Panc1 (cell line): ENCODE data around the gene MYADML2. TPM values are rescaled to one million over a fixed set of nuclear protein-coding genes. Genes with fewer than 3 reads are reported as not detected.
A peak's percentile ranks its signal among the peaks of the same experiment; 100 is the strongest.

ENCODE experiments used
- ATAC-seq: fragments of 200-7000 bp; cut with Tn5 transposase; 2 replicates; pipeline ENCODE4 v1.9.1; 2020; ENCODE audit warnings: mild to moderate bottlenecking, moderate library complexity
- BruUV-seq: library from RNA; stranded (reverse); fragments of 400-500 nt; replicated peaks from 2 replicates; lab custom pipeline; 2021; lab: Mats Ljungman, UMichigan
- CTCF ChIA-PET: fragments of 300-600 bp; sonication (Branson Sonifier 250); formaldehyde crosslinking; loops from one replicate; lab custom pipeline; 2022; ENCODE audit warnings: antibody characterized with exemption; lab: Charles Lee
- POLR2A ChIA-PET: fragments of 300-600 bp; sonication (Branson Sonifier 250); formaldehyde crosslinking; loops from one replicate; lab custom pipeline; 2022; ENCODE audit warnings: antibody characterized with exemption; lab: Charles Lee
- DNase-seq: peaks from one replicate; pipeline ENCODE4 v3.0.0-alpha.2; 2010; ENCODE audit warnings: low read depth, low spot score
- H3K27ac ChIP-seq: 2 replicates; pipeline ENCODE4 v1.5.1; 2011; ENCODE audit warnings: mild to moderate bottlenecking, low read length, inconsistent platforms
- H3K27me3 ChIP-seq: fragments of 200-500 bp; sonication (Bioruptor generic); 2 replicates; pipeline ENCODE4 v1.6.0; 2014; ENCODE audit warnings: low read length, inconsistent platforms; ENCODE audit not compliant: control insufficient read depth, insufficient read depth
- H3K36me3 ChIP-seq: fragments of 200-500 bp; sonication (Bioruptor generic); 2 replicates; pipeline ENCODE4 v1.5.1; 2014; ENCODE audit warnings: inconsistent platforms, mild to moderate bottlenecking, low read length, moderate library complexity; ENCODE audit not compliant: control insufficient read depth, insufficient read depth
- H3K4me1 ChIP-seq: 2 replicates; pipeline ENCODE4 v1.5.1; 2011; ENCODE audit warnings: inconsistent platforms, mild to moderate bottlenecking, low read length, moderate library complexity; ENCODE audit not compliant: control insufficient read depth, insufficient read depth
- H3K4me3 ChIP-seq, 2 experiments: 2 replicates each; pipeline ENCODE4 v1.5.1; 2011 to 2012; ENCODE audit warnings: low read depth in 2 of 2, low read length in 2 of 2, mild to moderate bottlenecking in 2 of 2, inconsistent platforms in 1 of 2, moderate library complexity in 1 of 2
- H3K9me3 ChIP-seq: fragments of 200-500 bp; sonication (Bioruptor generic); 2 replicates; pipeline ENCODE4 v1.5.1; 2014; ENCODE audit warnings: low read depth, mild to moderate bottlenecking, inconsistent platforms, low read length, moderate library complexity; ENCODE audit not compliant: control insufficient read depth, insufficient read depth
- POLR2AphosphoS5 ChIP-seq: IDR thresholded peaks from 2 replicates; pipeline ENCODE4 v1.6.1; 2012; ENCODE audit warnings: mild to moderate bottlenecking, low read depth, low read length, moderate library complexity
- SIN3A ChIP-seq: IDR thresholded peaks from 2 replicates; pipeline ENCODE4 v1.6.1; 2012; ENCODE audit warnings: low read depth, mild to moderate bottlenecking, low read length, moderate library complexity, borderline replicate concordance; ENCODE audit not compliant: insufficient read depth
- TCF7L2 ChIP-seq: IDR thresholded peaks from 2 replicates; pipeline ENCODE4 v1.6.1; 2011; ENCODE audit warnings: mild to moderate bottlenecking, low read depth, low read length, inconsistent platforms
- in situ Hi-C: cut with HindIII; loops from 2 replicates; pipeline ENCODE4 v1.10.0; 2016; ENCODE audit warnings: low sequenced_read_pairs, low pct_unique_long_range_greater_than_20kb
- intact Hi-C: fragments of 100-400 bp; cut with micrococcal nuclease; formaldehyde crosslinking; loops from one replicate; pipeline ENCODE4 v1.10.0; 2022; ENCODE audit not compliant: unreplicated experiment
- total RNA-seq: library from RNA; stranded (reverse); gene quantifications from one replicate; pipeline ENCODE4 v1.2.1, GENCODE V29; 2021; ENCODE audit not compliant: unreplicated experiment
- TF ChIP-seq, protein P1 (sequence below), 2 experiments: IDR thresholded peaks; 2 replicates each; pipeline ENCODE4 v1.6.1; 2011 to 2012; ENCODE audit warnings: low read depth in 2 of 2, control low read depth in 1 of 2, low read length in 1 of 2, mild to moderate bottlenecking in 1 of 2, moderate library complexity in 1 of 2; ENCODE audit not compliant: insufficient read depth in 1 of 2
- TF ChIP-seq, protein P2 (sequence below): fragments of 450-650 bp; IDR thresholded peaks from 2 replicates; pipeline ENCODE4 v1.5.1; 2017; ENCODE audit warnings: mild to moderate bottlenecking

Gene MYADML2
- total RNA-seq, 1 experiment from 2014 or later, result not detected

- ATAC-seq (peak; percentile 39), DNase-seq (no peak)
- 0 out of 2 replicates have a peak, but pooled peaks have one; percentile 86 for TF ChIP-seq SIN3A
- no peak for TF ChIP-seq POLR2AphosphoS5
- CTCF ChIA-PET, result no interaction called here
- intact Hi-C loops (no loop called here), in situ Hi-C loops (no loop called here)
- POLR2A ChIA-PET, result no interaction called here
- Histone ChIP-seq H3K36me3 (peaks cover 4% of the 10 kb centered on the region), H3K27me3 (no peaks in the 10 kb centered on the region), H3K4me1 (peaks cover 21% of the 10 kb centered on the region), H3K27ac (peak overlapping the region; percentile 91), H3K9me3 (no peaks in the 10 kb centered on the region), H3K4me3 (peak overlapping the region; percentile 76 to 95)
- BruUV-seq, result no TSS peak
Observed at GRCh38 chr17:81910840-81911276, 36.2 kb downstream of the MYADML2 start.

DNA sequence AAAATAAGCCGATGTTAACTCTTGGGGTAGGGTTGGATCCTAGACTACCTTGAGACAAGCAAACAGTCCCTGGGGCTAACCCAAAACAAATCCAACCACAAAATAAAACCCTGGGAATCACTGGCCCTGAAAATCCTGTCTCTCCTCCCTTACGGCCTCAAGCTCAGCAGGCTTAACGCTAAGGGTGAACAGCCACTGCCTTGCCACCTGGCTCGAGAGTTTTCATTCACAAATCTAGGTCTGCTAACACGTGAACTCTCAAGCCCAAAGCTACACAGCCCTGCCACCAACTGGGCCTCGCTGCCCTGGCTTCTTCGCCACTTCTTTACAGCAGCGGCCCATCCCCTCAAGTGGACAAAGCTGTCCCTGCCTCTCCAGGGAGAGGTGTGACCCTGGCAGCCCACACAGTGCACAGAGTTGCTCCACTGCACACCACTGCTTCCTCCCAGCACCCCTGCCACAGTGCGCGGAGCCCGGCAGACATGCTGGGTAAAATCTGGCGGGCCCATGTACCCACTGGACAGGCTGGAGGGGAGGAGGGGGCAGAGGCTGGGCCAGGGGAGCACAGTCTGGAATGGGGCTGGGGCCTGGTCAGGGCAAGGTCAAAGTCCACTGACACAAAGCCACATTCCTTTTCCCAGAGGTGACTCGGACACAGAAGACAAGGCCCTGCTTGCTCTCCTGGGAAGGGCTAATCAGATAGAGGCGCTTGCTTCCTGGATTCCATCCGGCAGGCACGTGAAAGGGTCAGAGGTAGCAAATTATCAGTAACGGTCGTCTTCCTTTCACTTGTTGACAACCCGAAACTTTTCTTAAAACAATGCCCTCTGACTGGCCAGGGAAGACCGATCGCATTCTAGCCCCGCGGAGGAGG is 36.8 kb downstream of the MYADML2 start:
- intact Hi-C loops (no loop called here), in situ Hi-C loops (no loop called here)
- peaks cover 21% of the 10 kb centered on the region for H3K4me1 ChIP-seq
- no peaks in the 10 kb centered on the region for H3K9me3 ChIP-seq
- ATAC-seq (peak; percentile 3), DNase-seq (no peak)
- TF ChIP-seq SIN3A, result no peak
- TF ChIP-seq, protein P1, sequence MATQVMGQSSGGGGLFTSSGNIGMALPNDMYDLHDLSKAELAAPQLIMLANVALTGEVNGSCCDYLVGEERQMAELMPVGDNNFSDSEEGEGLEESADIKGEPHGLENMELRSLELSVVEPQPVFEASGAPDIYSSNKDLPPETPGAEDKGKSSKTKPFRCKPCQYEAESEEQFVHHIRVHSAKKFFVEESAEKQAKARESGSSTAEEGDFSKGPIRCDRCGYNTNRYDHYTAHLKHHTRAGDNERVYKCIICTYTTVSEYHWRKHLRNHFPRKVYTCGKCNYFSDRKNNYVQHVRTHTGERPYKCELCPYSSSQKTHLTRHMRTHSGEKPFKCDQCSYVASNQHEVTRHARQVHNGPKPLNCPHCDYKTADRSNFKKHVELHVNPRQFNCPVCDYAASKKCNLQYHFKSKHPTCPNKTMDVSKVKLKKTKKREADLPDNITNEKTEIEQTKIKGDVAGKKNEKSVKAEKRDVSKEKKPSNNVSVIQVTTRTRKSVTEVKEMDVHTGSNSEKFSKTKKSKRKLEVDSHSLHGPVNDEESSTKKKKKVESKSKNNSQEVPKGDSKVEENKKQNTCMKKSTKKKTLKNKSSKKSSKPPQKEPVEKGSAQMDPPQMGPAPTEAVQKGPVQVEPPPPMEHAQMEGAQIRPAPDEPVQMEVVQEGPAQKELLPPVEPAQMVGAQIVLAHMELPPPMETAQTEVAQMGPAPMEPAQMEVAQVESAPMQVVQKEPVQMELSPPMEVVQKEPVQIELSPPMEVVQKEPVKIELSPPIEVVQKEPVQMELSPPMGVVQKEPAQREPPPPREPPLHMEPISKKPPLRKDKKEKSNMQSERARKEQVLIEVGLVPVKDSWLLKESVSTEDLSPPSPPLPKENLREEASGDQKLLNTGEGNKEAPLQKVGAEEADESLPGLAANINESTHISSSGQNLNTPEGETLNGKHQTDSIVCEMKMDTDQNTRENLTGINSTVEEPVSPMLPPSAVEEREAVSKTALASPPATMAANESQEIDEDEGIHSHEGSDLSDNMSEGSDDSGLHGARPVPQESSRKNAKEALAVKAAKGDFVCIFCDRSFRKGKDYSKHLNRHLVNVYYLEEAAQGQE (IDR thresholded peaks at IDR 0.05; ENCODE audit: insufficient read depth in 1 of 2, low read depth in 2 of 2, low read length in 1 of 2), result no peak
- no peak for TF ChIP-seq TCF7L2
- TF ChIP-seq POLR2AphosphoS5, result no peak
- TF ChIP-seq, protein P2, sequence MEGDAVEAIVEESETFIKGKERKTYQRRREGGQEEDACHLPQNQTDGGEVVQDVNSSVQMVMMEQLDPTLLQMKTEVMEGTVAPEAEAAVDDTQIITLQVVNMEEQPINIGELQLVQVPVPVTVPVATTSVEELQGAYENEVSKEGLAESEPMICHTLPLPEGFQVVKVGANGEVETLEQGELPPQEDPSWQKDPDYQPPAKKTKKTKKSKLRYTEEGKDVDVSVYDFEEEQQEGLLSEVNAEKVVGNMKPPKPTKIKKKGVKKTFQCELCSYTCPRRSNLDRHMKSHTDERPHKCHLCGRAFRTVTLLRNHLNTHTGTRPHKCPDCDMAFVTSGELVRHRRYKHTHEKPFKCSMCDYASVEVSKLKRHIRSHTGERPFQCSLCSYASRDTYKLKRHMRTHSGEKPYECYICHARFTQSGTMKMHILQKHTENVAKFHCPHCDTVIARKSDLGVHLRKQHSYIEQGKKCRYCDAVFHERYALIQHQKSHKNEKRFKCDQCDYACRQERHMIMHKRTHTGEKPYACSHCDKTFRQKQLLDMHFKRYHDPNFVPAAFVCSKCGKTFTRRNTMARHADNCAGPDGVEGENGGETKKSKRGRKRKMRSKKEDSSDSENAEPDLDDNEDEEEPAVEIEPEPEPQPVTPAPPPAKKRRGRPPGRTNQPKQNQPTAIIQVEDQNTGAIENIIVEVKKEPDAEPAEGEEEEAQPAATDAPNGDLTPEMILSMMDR, result no peak
- peak overlapping the region; percentile 91 for H3K27ac ChIP-seq
- no TSS peak for BruUV-seq
- ChIA-PET POLR2A (interaction anchor here (0.6 kb wide), 2 partner anchors 16 to 18 kb away, joined by 5 to 6 read pairs; no protein-coding TSS in a partner anchor), CTCF (no interaction called here)
- H3K27me3 ChIP-seq, result no peaks in the 10 kb centered on the region
- H3K4me3 ChIP-seq, result peak overlapping the region; percentile 76 to 95
- H3K36me3 ChIP-seq, result peaks cover 4% of the 10 kb centered on the region
